HG03354 (cell line): ENCODE results near the gene PGK1.
"Not testable (repeated sequence)": the region's sequence is repeated elsewhere in the genome, so short reads cannot be mapped to it uniquely, and the experiment has no call there.

Experiments used
- ATAC-seq: cut with Tn5 transposase; IDR thresholded peaks from one replicate; pipeline ENCODE4 v1.9.1; 2021; ENCODE audit warnings: mild to moderate bottlenecking; ENCODE audit not compliant: unreplicated experiment, poor library complexity, severe bottlenecking

Gene PGK1

DNA sequence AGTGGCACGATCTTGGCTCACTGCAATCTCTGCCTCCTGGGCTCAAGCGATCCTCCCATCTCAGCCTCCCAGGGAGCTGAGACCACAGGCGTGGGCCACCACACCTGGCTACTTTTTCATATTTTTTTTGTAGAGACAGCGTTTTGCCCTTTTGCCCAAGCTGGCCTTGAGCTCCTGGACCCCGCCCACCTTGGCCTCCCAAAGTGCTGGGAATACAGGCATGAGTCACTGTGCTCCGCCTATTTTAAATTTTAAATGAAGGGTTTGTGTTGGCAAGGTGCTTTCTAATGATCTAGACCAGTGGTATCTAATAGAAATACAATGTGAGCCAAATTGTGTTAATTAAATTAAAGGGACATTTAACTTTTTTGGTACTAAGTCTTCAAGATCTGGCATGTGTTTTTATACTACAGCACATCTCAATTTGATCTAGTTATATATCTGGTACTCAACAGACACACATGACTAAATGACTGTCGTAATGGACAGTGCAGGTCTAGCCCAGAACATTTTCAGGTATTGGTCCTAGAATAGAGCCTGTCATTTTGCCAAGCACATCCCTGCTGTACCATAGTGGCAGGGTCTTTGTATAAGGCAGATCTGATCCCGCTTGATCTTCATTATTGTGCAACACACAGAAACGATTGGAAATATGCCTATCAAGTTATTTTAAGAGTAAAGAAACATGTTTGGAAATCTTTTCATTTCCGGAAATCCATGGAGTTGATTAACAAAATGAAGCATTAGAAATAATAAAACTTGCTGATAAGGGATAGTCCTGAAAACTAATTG is 7.3 kb downstream of the PGK1 start:
- no peak for ATAC-seq

DNA sequence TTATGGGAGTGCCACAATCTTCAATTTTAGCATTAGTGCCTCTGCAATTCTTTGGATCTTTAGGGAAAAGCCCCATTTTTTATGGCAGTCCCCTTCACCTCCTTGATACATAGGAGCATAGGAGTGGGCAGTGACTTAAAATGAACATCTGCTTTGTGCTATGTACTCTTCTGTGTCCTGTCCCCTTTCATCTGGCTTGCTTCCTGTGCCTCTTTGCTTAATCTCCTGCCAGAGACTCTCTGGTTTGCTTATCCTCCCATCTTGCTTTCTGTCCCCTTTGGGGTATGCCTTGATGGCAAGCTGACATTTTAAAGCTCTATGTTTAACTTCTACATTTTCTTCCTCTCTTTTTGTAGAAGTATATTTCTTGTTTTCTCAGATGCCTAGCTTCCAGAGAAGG is 12.3 kb downstream of the PGK1 start:
- no peak for ATAC-seq

- no peak for ATAC-seq
Measured at GRCh38 chrX:78116766-78117165, 12.7 kb downstream of the PGK1 start.

DNA sequence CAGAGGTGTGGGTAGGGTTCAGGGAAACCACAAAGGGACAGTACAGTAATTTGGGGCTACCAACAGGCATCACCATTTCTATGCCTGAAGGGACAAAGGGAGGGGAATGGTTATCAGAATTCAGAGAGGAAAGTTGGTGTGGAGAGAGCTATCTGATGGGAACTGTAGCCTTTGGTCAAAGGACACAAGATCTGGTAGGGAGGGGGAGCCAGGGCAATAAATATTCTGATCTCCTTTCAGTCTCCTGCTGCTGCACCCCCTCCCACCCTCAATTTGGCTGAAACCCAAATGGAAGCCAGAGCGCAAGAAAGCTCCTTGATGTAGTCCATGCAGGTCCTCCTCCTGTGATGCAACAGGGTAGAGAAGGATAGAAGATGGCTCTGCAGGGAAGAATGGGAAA is 14.6 kb downstream of the PGK1 start:
- ATAC-seq: no peak

DNA sequence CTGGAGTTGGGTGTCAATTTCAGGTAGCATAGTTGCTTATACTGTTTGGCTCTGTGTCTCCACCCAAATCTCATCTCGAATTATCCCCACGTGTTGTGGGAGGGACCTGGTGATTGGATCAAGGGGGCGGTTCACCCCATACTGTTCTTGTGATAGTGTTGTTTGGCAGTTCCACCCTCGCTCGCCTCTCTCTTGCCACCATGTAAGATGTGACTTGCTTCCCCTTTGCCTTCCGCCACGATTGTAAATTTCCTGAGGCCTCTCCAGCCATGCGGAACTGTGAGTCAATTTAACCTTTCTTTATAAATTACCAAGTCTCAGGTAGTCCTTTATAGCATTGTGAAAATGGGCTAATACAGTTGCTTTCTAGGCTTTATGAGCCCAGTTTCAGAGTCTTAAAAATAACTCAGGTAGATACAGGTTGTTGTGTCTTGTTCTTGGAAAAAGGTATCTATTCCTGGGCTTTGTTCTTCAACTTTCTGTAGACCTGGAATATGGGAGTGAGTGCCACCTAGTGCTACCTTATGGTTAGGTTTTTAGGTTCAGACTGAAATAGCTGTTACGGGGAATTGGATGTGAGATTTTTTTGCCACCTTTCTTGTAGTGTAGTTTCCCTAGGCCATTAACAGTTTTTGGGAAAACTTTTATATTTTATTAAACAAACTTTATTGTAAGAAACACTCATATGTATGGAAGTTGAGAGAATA is 15.6 kb downstream of the PGK1 start:
- no peak for ATAC-seq

DNA sequence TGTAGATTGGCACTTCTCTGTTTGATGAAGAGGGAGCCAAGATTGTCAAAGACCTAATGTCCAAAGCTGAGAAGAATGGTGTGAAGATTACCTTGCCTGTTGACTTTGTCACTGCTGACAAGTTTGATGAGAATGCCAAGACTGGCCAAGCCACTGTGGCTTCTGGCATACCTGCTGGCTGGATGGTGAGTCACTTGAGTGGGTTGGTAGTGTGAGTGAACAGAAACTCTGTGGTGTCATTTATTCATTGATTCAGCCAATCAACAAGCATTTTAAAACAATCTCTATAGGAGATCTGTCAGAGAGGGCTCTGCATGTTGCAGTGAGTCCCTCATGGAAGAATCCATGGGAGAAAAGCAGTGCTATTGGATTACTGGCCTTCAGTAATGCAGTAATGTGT is 19.1 kb downstream of the PGK1 start:
- ATAC-seq: no peak

DNA sequence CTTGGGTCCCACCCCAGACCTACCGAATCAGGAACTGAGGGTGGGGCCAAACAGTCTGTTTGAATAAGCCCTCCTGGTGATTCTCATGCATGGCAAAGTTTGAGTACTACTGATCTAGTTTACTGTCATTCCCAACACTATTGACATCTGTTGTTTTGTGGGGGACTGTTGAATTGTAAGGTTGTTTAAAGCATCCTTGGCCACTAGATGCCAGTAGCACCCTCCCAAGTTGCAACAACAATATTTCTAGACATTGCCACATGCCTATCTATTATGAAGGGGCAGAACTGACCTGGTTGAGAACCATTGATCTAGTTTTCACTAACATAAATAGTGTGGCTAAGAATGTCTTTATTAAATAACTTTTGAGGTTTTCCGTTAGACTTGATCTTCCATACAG is 20.3 kb downstream of the PGK1 start:
- no peak for ATAC-seq

DNA sequence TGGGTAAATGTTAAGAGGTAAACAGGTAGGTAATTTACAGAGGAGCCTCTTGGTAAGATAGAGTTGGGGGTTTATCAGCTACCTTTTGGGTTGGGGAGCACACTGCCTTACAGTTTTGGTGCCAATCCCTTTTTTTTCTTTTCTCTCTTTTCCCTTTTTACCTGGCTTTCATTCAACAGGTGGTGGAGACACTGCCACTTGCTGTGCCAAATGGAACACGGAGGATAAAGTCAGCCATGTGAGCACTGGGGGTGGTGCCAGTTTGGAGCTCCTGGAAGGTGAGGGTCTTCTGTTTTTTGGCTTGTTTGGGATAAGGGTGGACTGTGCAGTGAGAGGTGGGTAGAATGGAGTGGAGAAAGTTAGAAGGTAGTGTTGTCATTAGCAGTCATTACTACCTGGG is 21.1 kb downstream of the PGK1 start:
- no peak for ATAC-seq

DNA sequence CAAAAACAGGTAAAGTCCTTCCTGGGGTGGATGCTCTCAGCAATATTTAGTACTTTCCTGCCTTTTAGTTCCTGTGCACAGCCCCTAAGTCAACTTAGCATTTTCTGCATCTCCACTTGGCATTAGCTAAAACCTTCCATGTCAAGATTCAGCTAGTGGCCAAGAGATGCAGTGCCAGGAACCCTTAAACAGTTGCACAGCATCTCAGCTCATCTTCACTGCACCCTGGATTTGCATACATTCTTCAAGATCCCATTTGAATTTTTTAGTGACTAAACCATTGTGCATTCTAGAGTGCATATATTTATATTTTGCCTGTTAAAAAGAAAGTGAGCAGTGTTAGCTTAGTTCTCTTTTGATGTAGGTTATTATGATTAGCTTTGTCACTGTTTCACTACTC is 21.7 kb downstream of the PGK1 start:
- ATAC-seq: not testable (repeated sequence)

- ATAC-seq: no peak
Measured at GRCh38 chrX:78129714-78130113, 25.7 kb downstream of the PGK1 start.

DNA sequence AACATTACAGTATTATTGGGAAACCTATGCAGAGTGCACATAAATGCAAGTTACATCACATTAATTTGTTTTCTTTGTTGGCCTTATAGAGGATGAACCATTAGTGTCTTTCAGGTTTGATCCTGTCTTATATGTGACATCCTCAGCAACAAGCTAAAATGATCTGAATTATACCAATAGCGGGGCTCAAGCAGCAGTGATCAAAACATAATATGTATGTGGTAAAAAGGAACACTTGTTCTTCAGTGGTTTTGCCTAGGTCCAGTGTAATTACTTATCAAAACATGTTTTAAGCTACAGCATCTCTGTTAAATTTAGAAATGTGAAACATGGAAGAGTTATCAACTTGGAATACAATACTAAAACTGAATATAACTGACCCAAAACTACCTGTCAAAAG is 26.3 kb downstream of the PGK1 start:
- no peak for ATAC-seq

GRCh38 chrX:78131117-78131516 is 27.1 kb downstream of the PGK1 start:
- no peak for ATAC-seq

GRCh38 chrX:78133238-78133960 is 29.4 kb downstream of the PGK1 start:
- ATAC-seq: no peak

- ATAC-seq: peak; percentile 95
Measured at GRCh38 chrX:78139160-78140123, 35.4 kb downstream of the PGK1 start, which contains the start of gene TAF9B. Gene TAF9B (minus strand): TSS chrX:78139650. CDS start chrX:78139611, 39 bp downstream.

DNA sequence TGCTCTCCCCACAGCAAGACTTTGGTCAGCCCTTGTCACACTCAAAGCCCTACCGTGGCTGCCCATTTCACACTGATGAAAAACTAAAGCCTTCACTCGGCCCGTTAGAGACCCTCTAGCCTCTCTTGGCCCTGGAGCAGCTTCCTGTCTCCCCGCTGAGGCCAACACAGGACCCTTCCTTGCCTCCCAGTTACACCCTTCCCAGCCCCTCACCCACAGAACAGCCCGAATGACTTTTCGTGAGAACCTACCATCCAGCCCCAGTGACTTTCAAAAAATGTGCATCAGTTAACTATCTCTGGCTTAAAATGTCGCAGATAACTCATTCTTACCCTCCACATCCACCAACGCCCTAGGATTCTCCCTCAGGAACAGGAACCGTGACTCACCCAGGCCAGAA is 36.2 kb downstream of the PGK1 start:
- no peak for ATAC-seq

DNA sequence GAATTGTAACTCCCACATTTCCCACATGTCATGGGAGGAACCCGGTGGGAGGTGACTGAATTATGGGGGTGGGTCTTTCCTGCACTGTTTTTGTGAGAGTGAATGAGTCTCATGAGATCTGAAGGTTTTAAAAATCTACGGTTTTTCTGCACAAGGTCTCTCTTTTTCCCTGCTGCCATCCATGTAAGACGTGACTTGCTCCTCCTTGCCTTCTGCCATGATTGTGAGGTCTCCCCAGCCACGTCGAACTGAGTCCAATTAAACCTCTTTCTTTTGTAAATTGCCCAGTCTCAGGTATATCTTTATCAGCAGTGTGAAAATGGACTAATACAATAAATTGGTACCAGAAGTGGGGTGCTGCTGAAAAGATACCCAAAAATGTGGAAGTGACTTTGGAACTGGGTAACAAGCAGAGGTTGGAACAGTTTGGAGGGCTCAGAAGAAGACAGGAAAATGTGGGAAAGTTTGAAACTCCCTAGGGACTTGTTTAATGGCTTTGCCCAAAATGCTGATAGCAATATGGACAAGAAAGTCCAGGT is 43.0 kb downstream of the PGK1 start:
- not testable (repeated sequence) for ATAC-seq

GRCh38 chrX:78157373-78157772 is 53.3 kb downstream of the PGK1 start:
- ATAC-seq: not testable (repeated sequence)

GRCh38 chrX:78157846-78158245 is 53.8 kb downstream of the PGK1 start:
- not testable (repeated sequence) for ATAC-seq

DNA sequence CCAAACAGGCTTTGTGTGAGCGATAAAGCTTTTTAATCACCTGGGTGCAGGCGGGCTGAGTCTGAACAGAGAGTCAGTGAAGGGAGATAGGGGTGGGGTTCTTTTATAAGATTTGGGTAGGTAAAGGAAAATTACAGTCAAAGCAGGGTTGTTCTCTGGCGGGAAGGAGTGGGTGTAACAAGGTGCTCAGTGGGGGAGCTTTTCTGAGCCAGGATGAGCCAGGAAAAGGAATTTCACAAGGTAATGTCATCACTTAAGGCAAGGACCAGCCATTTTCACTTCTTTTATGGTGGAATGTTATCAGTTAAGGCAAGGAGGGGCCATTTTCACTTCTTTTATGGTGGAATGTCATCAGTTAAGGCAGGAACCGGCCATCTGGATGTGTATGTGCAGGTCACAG is 56.7 kb downstream of the PGK1 start:
- ATAC-seq: not testable (repeated sequence)
